Stimulated activated CD8-positive, alpha-beta memory T cell treated with anti-CD3 and anti-CD28 coated beads, Interleukin-12 subunit alpha, Interleukin-12 subunit beta, amount 100 ng/mL, for 1 hour (primary cell): Measurements from ENCODE around the gene MADCAM1.
"Not testable (repeated sequence)": the region's sequence is repeated elsewhere in the genome, so short reads cannot be mapped to it uniquely, and the experiment has no call there.

ENCODE experiments used
- DNase-seq: peaks from one replicate; pipeline ENCODE4 v3.0.0-alpha.2; 2020; ENCODE audit warnings: low read depth

MADCAM1 gene

GRCh38 chr19:465056-465816, 31.1 kb upstream of the MADCAM1 start:
- no peak for DNase-seq

GRCh38 chr19:467554-467953, 28.7 kb upstream of the MADCAM1 start:
- no peak for DNase-seq

- no peak for DNase-seq
Observed at GRCh38 chr19:468587-469256, 27.6 kb upstream of the MADCAM1 start.

GRCh38 chr19:469833-470232, 26.5 kb upstream of the MADCAM1 start:
- DNase-seq: no peak

- DNase-seq: no peak
Observed at GRCh38 chr19:470701-471100, 25.6 kb upstream of the MADCAM1 start.

GRCh38 chr19:472005-472858, 24.1 kb upstream of the MADCAM1 start:
- DNase-seq: no peak

- DNase-seq: no peak
Observed at GRCh38 chr19:474126-475078, 21.9 kb upstream of the MADCAM1 start.

GRCh38 chr19:475360-475759, 20.9 kb upstream of the MADCAM1 start:
- no peak for DNase-seq

- no peak for DNase-seq
Observed at GRCh38 chr19:478236-478903, 17.9 kb upstream of the MADCAM1 start.

- no peak for DNase-seq
Observed at GRCh38 chr19:478976-479375, 17.3 kb upstream of the MADCAM1 start.

GRCh38 chr19:480016-480855, 16.1 kb upstream of the MADCAM1 start:
- no peak for DNase-seq

- DNase-seq: not testable (repeated sequence)
Observed at GRCh38 chr19:481100-481499, 15.2 kb upstream of the MADCAM1 start.

GRCh38 chr19:482186-483041, 13.9 kb upstream of the MADCAM1 start:
- DNase-seq: no peak

GRCh38 chr19:483332-484072, 12.8 kb upstream of the MADCAM1 start:
- no peak for DNase-seq

- no peak for DNase-seq
Observed at GRCh38 chr19:484494-484893, 11.8 kb upstream of the MADCAM1 start.

GRCh38 chr19:485077-485476, 11.2 kb upstream of the MADCAM1 start:
- DNase-seq: no peak

- DNase-seq: no peak
Observed at GRCh38 chr19:485583-486236, 10.6 kb upstream of the MADCAM1 start.
